Kidney (tissue), 14 donors: Measurements from ENCODE around the gene PRRX2. TPM values are rescaled to one million over a fixed set of nuclear protein-coding genes. Genes with fewer than 3 reads are reported as not detected.

Source experiments
- DNase-seq, 5 donors: peaks; one replicate each; pipeline ENCODE4 v3.0.0-alpha.2; 2013 to 2020
- FAIRE-seq: peaks from 2 replicates; lab custom pipeline; 2012; peaks lifted over from hg19 to GRCh38; lab: Jason Lieb, UNC
- H3K27ac ChIP-seq, 2 donors: one replicate each; pipeline ENCODE4 v1.7.0; 2013; ENCODE audit warnings: low read depth in 2 of 2, low read length in 2 of 2, inconsistent platforms in 1 of 2
- H3K27me3 ChIP-seq: one replicate; pipeline ENCODE4 v1.7.1; 2013; ENCODE audit warnings: low read length, inconsistent platforms; ENCODE audit not compliant: control insufficient read depth, insufficient read depth
- H3K36me3 ChIP-seq, 3 donors: one replicate each; pipeline versions ENCODE4 v1.7.0 to v1.7.1; 2013; ENCODE audit warnings: low read length in 3 of 3, control low read depth in 1 of 3, inconsistent platforms in 1 of 3; ENCODE audit not compliant: insufficient read depth in 3 of 3, control insufficient read depth in 2 of 3
- H3K4me1 ChIP-seq, 3 donors: one replicate each; pipeline versions ENCODE4 v1.7.0 to v1.7.1; 2013; ENCODE audit warnings: low read length in 3 of 3, inconsistent platforms in 1 of 3, low read depth in 1 of 3; ENCODE audit not compliant: control insufficient read depth in 2 of 3, insufficient read depth in 2 of 3
- H3K4me3 ChIP-seq, 3 donors: one replicate each; pipeline versions ENCODE4 v1.7.0 to v1.8.1; 2013; ENCODE audit warnings: low read length in 3 of 3, control low read depth in 1 of 3, inconsistent platforms in 1 of 3
- H3K9ac ChIP-seq, 3 donors: one replicate each; pipeline versions ENCODE4 v1.7.0 to v1.7.1; 2013; ENCODE audit warnings: low read length in 3 of 3, control low read depth in 1 of 3, inconsistent platforms in 1 of 3
- H3K9me3 ChIP-seq, 3 donors: one replicate each; pipeline versions ENCODE4 v1.7.0 to v1.7.1; 2013; ENCODE audit warnings: low read length in 3 of 3, control low read depth in 1 of 3, inconsistent platforms in 1 of 3; ENCODE audit not compliant: control insufficient read depth in 2 of 3, insufficient read depth in 1 of 3
- intact Hi-C: fragments of 100-400 bp; cut with DNase I; formaldehyde crosslinking; loops from one replicate; pipeline ENCODE4 v1.11.1; 2022
- polyA plus RNA-seq: library from polyadenylated mRNA; stranded (reverse); fragments of 350-450 nt; fragmentation: Illumina TruSeq; extraction: RNeasy Lipid Tissue Mini Kit (QIAGEN cat#74804); gene quantifications from one replicate; pipeline ENCODE4 v1.2.3, GENCODE V29; 2014; ENCODE audit warnings: low read depth, low replicate concordance; ENCODE audit not compliant: insufficient read depth
- total RNA-seq: library from RNA; stranded (reverse); fragmentation: NEBNext Ultra II Directional; extraction: Animal tissue kit (Norgen Biotek cat#: 25700); gene quantifications from one replicate; pipeline ENCODE4 v1.2.1, GENCODE V29; 2021
- TF ChIP-seq, protein P1 (sequence below): IDR thresholded peaks from 3 replicates; pipeline ENCODE4 v1.5.1; 2012; ENCODE audit warnings: mild to moderate bottlenecking, moderate library complexity, borderline replicate concordance; ENCODE audit not compliant: insufficient read depth; ENCODE audit errors: extremely low read depth
- donor health status: control.
- donor health status: control.
- donor health status: control.
- donor health status: control.
- donor health status: control.
- donor health status: DM: yes; HTN: yes; CAD: no.
- donor health status: Normal renal cell carcinoma (clear cell type).

The PRRX2 gene
- total and polyA plus RNA-seq, 2 donors from 2014 or later: 1.8 to 2.3 TPM

DNA sequence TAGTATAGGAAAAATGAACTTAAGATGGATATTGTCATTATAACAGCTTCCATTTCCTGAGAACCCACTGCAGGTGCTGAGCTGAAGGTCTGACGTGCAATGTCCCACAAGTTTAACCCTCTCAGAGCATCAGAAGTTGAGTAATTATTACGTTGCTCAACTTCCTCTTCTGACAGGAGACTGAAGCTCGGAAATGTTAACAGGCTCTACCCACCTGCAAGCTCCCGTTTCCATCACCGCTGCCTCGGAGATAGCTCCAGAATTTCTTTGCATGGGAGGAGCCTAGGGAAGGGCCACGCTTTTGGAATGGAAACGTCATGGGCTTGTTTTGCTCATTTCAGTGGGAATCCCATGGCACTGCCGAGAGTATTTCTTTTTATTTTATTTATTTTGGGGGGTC, 40.5 kb upstream of the PRRX2 start:
- Histone ChIP-seq H3K9ac (no peak overlapping the region), H3K27me3 (no peaks in the 10 kb centered on the region), H3K4me3 (peak overlapping the region in 1 of 3 donors; percentile 98), H3K4me1 (peaks cover 0 to 28% (median 4%) of the 10 kb centered on the region in 3 donors), H3K27ac (no peak overlapping the region), H3K36me3 (no peaks in the 10 kb centered on the region), H3K9me3 (no peaks in the 10 kb centered on the region)
- TF ChIP-seq, protein P1, sequence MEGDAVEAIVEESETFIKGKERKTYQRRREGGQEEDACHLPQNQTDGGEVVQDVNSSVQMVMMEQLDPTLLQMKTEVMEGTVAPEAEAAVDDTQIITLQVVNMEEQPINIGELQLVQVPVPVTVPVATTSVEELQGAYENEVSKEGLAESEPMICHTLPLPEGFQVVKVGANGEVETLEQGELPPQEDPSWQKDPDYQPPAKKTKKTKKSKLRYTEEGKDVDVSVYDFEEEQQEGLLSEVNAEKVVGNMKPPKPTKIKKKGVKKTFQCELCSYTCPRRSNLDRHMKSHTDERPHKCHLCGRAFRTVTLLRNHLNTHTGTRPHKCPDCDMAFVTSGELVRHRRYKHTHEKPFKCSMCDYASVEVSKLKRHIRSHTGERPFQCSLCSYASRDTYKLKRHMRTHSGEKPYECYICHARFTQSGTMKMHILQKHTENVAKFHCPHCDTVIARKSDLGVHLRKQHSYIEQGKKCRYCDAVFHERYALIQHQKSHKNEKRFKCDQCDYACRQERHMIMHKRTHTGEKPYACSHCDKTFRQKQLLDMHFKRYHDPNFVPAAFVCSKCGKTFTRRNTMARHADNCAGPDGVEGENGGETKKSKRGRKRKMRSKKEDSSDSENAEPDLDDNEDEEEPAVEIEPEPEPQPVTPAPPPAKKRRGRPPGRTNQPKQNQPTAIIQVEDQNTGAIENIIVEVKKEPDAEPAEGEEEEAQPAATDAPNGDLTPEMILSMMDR: no peak
- DNase-seq: no peak
- FAIRE-seq: no peak
- intact Hi-C loops: no loop called here

DNA sequence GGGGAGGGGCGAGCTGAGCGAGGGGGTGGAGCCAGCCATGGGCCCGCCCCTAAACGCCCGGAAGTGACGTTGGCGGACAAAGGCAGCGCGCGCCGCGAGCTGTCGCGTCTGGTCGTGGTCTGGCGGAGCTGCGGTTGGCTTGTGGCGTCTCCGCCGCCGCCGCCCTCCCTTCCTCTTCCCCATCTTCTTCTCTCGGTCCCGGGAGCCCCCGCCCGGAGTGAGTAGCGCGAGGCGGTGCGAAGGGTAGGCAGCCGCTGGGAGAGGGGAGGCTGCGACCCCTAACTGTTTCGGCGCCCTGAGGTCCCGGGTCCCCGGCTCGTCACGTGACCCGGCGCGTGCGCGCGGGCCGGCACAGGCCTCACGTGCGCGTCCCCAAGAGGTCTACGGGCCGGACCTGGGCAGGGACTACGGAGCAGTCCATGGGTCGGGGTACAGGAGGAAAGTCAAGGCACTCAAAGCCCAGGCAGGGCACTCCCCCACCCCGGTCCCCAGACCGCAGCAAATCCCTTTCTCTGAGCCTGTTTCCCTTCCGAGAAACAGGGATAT, 39.3 kb upstream of the PRRX2 start, which contains the start of gene NTMT1:
TSS of gene NTMT1 (plus strand) at position 85 of the 546 bp plus-strand sequence. CDS start 6,541 bp downstream, outside the sequence.
- FAIRE-seq (peak; percentile 42), DNase-seq (peak; percentile 91 to 97 (median 94))
- intact Hi-C loops: no loop called here
- Histone ChIP-seq H3K9ac (peak within 1 kb of the TSS; percentile 63 to 98 (median 66)), H3K27ac (peak within 1 kb of the TSS; percentile 96 to 99), H3K4me3 (peak within 1 kb of the TSS; percentile 70 to 98 (median 96)), H3K36me3 (no peaks in the 10 kb centered on the region), H3K27me3 (no peaks in the 10 kb centered on the region), H3K9me3 (no peaks in the 10 kb centered on the region), H3K4me1 (peaks cover 0 to 29% (median 6%) of the 10 kb centered on the region in 3 donors)
- TF ChIP-seq, protein P1: no peak

DNA sequence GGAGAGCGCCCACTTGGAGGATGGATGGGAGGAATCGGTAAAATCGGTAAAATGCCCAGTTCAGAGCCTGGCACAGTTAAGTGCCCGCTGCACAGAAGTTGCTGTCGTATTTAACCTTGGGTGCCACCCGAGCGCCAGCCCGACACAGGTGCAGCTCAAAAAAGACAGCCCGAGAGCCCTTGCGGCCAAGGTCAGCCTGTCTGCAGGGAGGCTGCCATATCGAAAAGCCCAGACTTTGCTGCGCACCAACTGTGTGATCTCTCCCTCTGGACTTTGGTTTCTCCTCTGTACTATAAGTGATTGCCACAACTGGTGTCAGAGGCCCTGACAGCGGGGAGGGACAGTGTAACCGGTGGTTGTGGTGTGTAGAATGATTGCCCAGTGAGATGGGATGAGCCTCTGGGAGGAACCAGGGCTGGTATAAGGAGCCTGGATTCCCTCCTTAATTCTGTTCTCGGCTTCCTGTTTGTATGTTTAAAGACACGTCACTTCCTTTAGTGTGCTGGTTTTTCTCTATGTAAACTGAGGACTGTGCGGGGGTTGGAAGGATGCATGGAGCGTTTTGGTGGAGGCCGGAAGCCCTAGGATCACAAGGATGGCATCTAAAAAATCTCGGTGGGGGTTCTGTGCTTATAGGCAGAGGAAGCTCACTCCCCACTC, 38.7 kb upstream of the PRRX2 start:
- no peak for DNase-seq
- FAIRE-seq: no peak
- peaks cover 0 to under 1% (median 0%) of the 10 kb centered on the region in 3 donors for H3K36me3 ChIP-seq
- no peaks in the 10 kb centered on the region for H3K9me3 ChIP-seq
- intact Hi-C loops: no loop called here
- TF ChIP-seq, protein P1: no peak
- H3K27ac ChIP-seq: peak overlapping the region; percentile 96 to 99
- peak overlapping the region; percentile 70 to 98 (median 96) for H3K4me3 ChIP-seq
- peaks cover 0 to 33% (median 6%) of the 10 kb centered on the region in 3 donors for H3K4me1 ChIP-seq
- H3K27me3 ChIP-seq: no peaks in the 10 kb centered on the region
- H3K9ac ChIP-seq: peak overlapping the region; percentile 63 to 98 (median 66)
